Measurements from ENCODE around the gene SNW1.
"Not testable (repeated sequence)": the region's sequence is repeated elsewhere in the genome, so short reads cannot be mapped to it uniquely, and the experiment has no call there.

The SNW1 gene

GRCh38 chr14:77760381-77761204, at the start of gene SNW1:
TSS of gene SNW1 (minus strand) at chr14:77761156. CDS start at chr14:77761127, 29 bp downstream.
- peak; percentile 74 for DNase-seq (ENCODE audit: low read depth)

- no peak for DNase-seq (ENCODE audit: low read depth)
Observed at GRCh38 chr14:77809011-77809410, 48.1 kb upstream of the SNW1 start.

- DNase-seq (ENCODE audit: low read depth): no peak
Observed at GRCh38 chr14:77808250-77808649, 47.3 kb upstream of the SNW1 start.

- no peak for DNase-seq (ENCODE audit: low read depth)
Observed at GRCh38 chr14:77805706-77806105, 44.8 kb upstream of the SNW1 start.

- DNase-seq (ENCODE audit: low read depth): no peak
Observed at GRCh38 chr14:77804592-77804991, 43.6 kb upstream of the SNW1 start.

GRCh38 chr14:77800814-77801213, 39.9 kb upstream of the SNW1 start:
- DNase-seq (ENCODE audit: low read depth): no peak

GRCh38 chr14:77799863-77800730, 39.1 kb upstream of the SNW1 start, which contains the start of gene ADCK1:
TSS of gene ADCK1 (plus strand) at chr14:77800109. CDS start at chr14:77818979, 18,870 bp downstream.
- DNase-seq (ENCODE audit: low read depth): peak; percentile 80

- not testable (repeated sequence) for DNase-seq (ENCODE audit: low read depth)
Observed at GRCh38 chr14:77799456-77799855, 38.5 kb upstream of the SNW1 start.

GRCh38 chr14:77794357-77794756, 33.4 kb upstream of the SNW1 start:
- no peak for DNase-seq (ENCODE audit: low read depth)

- DNase-seq (ENCODE audit: low read depth): not testable (repeated sequence)
Observed at GRCh38 chr14:77793255-77793654, 32.3 kb upstream of the SNW1 start.

GRCh38 chr14:77791225-77791600, 30.3 kb upstream of the SNW1 start:
- DNase-seq (ENCODE audit: low read depth): no peak

GRCh38 chr14:77790566-77791224, 29.7 kb upstream of the SNW1 start:
- DNase-seq (ENCODE audit: low read depth): no peak

GRCh38 chr14:77786148-77786547, 25.2 kb upstream of the SNW1 start:
- DNase-seq (ENCODE audit: low read depth): no peak

GRCh38 chr14:77782202-77782601, 21.2 kb upstream of the SNW1 start:
- DNase-seq (ENCODE audit: low read depth): no peak

- DNase-seq (ENCODE audit: low read depth): not testable (repeated sequence)
Observed at GRCh38 chr14:77773966-77774365, 13.0 kb upstream of the SNW1 start.

GRCh38 chr14:77768442-77769069, 7.6 kb upstream of the SNW1 start:
- not testable (repeated sequence) for DNase-seq (ENCODE audit: low read depth)

GRCh38 chr14:77763978-77764377, 3.0 kb upstream of the SNW1 start:
- DNase-seq (ENCODE audit: low read depth): no peak

- no peak for DNase-seq (ENCODE audit: low read depth)
Observed at GRCh38 chr14:77763316-77763715, 2.4 kb upstream of the SNW1 start.

GRCh38 chr14:77761205-77761931, 412 bp upstream of the SNW1 start:
- DNase-seq (ENCODE audit: low read depth): no peak

- no peak for DNase-seq (ENCODE audit: low read depth)
Observed at GRCh38 chr14:77752799-77753516, 8.0 kb downstream of the SNW1 start.

GRCh38 chr14:77752266-77752665, 8.7 kb downstream of the SNW1 start:
- DNase-seq (ENCODE audit: low read depth): no peak
